GM21515 (cell line): ENCODE data around the gene ZZZ3.
"Not testable (repeated sequence)": the region's sequence is repeated elsewhere in the genome, so short reads cannot be mapped to it uniquely, and the experiment has no call there.

Experiments used
- ATAC-seq: cut with Tn5 transposase; IDR thresholded peaks from one replicate; pipeline ENCODE4 v1.9.1; 2021; ENCODE audit not compliant: unreplicated experiment

Gene ZZZ3

DNA sequence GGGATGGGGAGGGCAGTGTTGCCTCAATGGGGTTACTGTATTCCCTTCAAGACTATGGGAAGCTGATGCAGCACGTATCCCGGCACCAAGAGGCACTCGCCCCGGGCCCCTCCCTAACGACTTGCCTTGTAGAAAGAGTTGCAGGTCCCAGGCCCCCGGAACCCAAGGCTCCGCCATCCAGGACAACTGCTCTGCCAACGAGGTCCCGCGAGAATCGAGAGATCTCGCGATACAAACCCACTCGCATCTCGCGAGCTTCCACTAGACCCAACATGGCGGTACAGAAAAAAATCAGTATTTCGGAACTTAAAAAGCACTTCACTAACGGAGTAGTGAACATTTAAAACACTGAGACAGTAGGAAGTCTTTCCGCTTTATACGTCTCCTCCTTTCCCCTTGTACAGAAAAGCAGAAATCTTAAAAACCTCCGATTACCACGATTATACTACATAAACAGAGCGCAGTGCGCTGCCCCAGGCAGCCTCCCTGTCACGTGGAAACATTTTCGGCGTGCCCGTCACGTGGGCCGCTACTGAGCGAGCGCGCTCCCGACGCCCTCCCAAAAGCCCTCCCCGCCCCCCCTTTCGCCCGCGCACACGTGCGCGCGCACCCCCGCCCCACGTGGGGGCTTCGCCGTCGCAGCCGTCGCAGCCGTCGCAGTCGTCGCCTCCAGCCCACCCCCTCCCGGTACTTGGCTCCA lies at the start of gene ZZZ3:
Gene ZZZ3, minus strand, starts transcription at position 199 of the 700 bp plus-strand sequence. CDS start 49,304 bp downstream, outside the sequence.
- ATAC-seq, result peak; percentile 77

DNA sequence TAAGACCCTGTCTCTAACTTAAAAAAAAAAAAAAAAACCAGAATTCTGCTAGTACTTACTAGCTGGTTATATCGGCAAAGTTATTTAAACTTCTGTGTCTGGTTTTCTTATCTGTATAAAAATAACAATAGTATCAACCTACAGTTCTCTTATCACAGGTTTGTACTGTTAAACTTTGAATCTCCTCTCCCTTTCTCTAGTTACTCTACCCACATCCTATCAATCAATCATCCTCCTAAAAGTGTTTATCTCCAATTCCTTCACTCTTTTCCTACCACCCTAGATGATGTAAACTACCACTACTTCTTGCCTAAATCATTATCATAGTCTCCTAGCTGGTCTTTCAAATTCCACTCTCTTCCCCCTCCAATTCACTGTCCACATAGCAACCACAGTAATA lies 49.6 kb upstream of the ZZZ3 start:
- ATAC-seq, result no peak

DNA sequence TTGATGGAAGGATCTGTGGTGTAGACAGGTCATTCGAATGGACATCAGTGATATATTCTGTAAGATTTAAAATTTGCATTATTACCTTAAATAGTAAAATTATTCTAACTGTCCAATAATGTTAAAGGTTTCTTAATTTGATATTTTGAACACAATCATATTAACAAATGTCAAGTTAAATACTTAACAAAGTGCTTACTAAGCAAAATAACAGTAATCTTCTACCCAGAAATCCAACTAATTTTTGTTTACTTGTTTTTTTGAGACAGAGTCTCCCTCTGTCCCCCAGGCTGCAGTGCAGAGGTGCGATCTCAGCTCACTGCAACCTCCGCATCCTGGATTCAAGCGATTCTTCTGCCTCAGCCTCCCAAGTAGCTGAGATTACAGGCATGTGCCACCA lies 43.2 kb upstream of the ZZZ3 start:
- ATAC-seq, result no peak

DNA sequence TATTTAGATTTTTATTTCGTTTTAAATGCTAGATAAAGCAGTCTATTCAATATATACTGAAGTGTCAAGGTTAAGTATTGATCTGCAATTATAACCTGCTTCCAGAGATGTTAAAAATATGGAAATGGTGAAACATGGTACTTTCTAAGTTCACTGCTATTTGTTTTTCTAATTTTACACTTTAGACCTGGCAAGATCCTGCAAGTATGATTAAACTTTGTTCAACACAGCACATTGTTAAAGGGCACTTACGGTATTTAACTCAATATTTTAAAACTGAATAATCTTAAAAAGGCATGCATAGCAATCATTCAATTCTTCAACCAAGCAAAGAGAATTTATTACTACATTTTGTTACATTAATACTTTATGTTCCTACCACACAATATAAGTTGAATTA lies 35.7 kb upstream of the ZZZ3 start:
- ATAC-seq, result no peak

DNA sequence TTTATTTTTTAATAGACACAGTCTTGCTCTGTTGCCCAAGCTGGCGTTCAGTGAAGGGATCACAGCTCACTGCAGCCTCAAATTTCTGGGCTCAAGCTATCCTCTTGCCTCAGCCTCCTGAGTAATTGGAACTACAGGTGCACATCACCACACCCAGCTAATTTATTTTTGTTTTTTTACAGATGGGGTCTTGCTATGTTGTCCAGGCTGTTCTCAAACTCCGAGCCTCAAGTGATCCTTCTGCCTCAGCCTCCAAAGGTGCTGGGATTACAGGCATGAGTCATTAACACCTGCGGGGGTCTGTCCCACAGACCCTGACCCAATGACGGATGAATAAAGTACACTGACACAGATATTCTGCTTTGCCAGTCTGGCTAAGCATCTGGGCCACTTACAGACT lies 33.6 kb upstream of the ZZZ3 start:
- no peak for ATAC-seq

DNA sequence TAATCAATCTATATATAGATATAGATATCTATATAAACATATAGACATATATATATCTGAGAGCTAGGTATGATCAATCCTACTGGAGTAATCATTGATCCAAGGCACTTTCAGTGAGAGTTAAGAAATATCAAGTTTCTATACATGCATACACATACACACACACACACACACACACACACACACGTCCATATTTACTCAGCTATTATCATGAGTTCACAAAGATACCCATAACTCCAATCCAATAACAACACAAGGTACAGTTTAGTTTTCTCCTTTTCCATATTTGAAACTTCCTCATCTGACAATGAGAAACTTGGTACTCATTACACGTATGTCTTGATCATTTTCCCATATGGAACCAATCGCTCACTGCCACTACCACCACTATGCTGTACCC lies 27.3 kb upstream of the ZZZ3 start:
- no peak for ATAC-seq

DNA sequence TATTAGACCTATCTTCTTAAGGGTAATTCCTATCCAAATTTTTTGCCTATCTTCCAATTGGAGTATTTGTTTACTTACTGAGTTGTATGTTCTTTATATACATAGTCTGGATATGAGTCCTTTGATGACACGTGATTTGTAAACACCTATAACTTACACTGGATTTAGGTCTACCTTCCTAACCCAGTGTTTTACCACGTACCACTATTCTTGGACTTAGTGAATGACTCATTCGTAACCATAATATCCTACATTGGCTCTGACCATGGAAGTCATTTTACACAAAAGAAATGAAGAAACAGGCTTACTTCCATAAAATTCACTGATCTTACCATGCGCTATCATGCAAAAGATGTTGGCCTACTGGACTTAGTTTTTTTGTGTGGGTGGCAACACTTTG lies 23.9 kb upstream of the ZZZ3 start:
- ATAC-seq, result no peak

DNA sequence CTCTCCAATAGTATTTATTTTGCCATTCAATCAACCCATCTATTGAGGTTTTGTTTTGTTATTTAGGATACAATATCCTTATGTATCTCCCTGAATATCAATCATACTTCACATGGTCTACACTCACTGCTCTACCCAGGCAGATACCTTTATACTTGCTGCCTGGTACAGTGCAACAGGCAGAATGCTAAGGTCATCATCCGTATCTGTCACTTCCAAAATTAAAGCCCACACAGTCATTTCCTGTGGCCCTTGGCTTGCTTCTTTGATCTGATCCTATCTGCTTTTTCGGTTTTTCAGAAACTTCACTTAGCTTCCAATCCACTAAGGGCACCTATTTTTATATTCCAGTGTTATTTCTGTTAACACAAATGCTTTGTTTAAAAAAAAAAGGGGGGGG lies 22.3 kb upstream of the ZZZ3 start:
- no peak for ATAC-seq

DNA sequence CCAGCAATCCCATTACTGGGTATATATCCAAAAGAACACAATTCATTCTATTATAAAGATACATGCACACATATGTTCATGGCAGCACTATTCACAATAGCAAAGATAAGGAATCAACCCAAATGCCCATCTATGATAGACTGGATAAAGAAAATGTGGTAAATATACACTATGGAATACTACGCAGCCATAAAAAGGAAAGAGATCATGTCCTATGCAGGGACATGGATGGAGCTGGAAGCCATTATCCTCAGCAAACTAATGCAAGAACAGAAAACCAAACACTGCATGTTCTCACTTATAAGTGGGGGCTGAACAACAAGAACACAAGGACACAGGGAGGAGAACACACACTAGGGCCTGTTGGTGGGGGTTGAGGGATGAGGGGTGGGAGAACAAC lies 17.2 kb upstream of the ZZZ3 start:
- ATAC-seq, result not testable (repeated sequence)

DNA sequence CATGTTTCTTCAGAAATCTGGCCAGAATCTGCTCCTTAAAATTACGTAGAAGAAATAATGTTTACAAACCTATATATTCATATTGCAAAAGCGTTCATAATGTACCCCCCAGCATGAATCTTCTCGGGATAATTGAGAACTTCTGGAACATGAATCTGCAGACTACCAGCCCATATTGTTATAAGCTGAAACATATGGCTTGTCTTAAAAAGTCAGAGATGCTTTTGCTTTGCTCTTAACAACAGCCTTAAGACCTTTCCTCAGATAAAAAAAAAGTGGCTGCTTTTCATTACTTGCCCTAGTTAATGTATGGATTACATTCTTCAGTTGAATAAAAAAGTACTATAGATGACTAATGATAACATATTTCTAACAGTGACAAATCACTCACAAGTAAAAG lies 15.0 kb upstream of the ZZZ3 start:
- ATAC-seq, result no peak

DNA sequence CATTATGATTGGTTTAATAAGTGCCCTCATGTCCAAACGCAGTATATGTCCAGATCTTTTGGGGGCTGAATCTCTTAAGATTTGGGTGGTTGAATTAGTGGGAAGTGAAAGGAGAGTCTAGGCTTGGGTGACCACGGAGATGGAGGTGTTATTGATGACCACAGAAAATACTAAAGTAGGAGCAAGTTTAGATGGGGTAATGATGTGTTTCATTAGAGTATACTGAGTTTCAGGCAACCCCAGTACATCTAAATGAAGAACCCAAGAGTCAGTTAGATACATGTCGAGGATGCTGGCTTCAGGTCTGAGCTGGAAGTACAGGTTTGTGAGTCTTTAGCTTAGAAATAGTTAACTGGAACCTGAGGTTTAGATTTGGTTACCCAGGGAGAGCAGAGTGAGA lies 6.5 kb upstream of the ZZZ3 start:
- ATAC-seq, result no peak

DNA sequence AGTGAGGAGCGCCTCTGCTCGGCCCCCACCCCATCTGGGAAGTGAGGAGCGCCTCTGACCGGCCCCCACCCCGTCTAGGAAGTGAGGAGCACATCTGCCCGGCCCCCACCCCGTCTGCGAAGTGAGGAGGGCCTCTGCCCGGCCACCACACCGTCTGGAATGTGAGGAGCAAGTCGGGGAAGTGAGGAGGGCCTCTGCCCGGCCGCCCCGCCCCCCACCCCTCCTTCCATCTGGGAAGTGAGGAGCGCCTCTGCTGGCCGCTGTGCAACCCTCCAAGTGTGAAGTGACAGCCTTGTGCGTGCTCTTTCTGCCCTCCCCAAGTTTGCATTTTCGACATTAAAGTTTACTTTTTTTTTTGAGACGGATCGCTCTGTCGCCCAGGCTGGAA lies 5.1 kb upstream of the ZZZ3 start:
- no peak for ATAC-seq

DNA sequence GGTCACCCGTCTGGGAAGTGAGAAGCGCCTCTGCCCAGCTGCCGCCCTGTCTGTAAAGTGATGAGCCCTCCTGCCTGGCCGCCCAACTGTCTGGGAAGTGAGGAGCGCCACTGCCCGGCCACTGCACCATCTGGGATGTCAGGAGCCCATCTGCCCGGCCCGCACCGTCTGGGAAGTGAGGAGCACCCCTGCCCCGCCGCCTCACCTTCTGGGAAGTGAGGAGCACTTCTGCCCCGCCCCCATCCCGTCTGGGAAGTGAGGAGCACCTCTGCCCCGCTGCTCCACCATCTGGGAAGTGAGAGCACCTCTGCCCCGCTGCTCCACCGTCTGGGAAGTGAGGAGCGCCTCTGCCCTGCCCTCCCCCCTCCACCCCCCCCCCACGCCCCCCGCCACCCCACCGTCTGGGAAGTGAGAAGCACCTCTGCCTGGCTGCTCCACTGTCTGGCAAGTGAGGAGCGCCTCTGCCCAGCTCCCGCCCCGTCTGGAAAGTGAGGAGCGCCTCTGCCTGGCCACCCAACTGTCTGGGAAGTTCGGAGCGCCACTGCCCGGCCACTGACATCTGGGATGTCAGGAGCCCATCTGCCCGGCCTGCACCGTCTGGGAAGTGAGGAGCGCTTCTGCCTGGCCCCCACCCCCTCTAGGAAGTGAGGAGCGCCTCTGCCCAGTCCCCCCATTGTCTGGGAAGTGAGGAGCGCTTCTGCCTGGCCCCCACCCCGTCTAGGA lies 4.5 kb upstream of the ZZZ3 start:
- ATAC-seq, result no peak

DNA sequence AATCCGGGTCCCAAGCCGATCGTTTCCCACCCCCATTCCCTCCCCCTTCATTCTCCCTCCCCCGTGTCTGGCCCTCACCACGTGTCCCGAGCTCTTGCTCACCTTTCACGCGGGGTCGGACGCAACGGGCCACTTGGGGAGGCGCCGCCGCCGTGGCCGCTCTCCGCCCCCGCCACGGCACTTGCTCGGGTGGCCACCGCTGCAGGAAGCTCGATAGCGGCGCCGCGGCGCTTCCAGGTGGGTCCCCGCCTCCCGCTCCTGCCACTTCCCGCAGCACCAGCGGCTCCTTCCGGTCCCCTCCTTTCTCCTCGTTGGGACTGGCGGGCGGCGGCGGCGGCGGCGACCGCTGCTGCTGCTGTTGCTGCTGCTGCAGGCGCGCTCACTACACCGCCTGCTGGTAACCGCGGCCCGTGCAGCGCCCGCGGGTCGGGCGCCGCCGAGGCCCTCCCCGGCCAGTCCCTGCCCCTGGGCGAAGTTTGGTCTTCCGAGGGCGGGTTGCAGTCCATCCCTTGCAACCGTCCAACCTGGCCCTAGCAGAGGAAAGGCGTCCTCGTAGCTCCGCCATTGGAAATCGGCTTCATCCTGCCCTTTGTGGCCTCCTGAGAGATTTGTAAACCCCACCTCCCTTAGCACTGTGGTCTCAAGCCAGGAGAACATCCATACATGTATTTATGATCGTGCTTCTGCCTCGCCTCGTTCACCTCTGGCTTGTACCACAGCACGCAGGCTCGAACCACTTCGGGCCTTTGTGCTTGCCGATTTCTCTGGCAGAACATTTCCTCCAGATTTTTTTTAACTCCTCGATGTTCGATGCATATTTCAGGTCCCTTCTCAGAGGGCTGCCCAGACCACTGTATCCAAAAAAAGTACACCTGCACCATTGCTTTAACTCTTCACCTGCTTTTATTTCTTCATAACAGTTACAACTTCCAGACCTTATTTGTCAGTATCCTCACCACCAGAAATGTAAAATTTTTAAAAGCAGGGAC lies 996 bp upstream of the ZZZ3 start:
- peak; percentile 78 for ATAC-seq

DNA sequence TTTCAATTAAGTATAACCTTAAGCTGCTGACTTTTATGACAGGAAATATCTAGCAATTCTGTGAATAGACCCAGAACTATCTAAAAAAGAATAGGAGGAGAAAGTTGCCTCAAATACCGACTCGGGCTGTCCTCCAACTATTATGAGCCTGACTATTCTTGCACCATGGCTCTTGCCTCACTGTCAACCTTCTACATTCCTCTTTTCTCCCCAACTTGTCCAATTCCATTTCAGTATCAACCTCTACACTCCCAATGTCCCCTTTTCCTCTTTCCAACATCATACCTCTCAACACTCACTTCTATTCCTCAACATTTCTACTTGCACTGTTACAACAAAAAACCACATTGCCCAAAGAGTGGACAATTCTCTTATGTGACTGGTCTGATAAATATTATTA lies 2.3 kb downstream of the ZZZ3 start:
- ATAC-seq, result no peak

DNA sequence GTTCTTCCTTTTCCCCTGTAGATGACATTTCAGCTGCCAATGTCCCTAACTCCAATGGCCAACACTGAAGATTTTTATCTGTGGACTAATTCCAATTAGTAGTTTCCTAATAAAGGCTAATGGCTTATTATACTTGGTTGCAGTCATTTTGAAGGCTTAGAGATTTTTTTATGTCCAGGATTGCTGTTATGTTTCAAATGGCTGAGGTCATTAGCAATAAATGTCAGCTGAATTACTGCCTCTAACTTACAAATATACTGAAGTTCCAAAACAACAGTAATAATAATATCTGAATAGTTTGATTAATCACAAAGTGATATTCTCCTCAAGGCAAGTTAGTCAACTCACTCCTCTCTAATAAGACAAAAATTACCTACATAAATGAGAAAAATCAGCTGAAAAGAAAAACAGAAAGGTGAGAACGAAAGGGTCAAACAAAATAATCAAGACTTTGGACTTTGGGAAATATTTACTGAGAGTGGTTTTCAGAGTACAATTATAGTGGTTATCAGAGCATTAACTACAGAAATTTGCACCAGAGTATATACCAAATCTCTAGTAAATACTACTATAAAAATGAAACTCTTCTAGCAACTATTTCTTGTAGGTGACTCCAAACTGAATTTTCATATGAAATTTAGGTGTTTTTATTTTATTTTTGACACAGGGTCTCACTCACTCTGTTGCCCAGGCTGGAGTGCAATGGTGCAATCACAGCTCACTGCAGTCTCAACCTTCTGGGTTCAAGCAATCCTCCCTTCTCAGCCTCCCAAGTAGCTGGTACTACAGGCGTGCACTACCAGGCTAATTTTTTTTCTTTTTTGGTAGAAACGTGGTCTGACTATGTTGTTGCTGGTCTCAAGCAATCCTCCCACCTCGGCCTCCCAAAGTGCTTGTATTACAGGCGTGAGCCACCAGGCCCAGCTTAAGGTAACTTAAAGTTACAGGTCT lies 3.5 kb downstream of the ZZZ3 start:
- ATAC-seq, result no peak

DNA sequence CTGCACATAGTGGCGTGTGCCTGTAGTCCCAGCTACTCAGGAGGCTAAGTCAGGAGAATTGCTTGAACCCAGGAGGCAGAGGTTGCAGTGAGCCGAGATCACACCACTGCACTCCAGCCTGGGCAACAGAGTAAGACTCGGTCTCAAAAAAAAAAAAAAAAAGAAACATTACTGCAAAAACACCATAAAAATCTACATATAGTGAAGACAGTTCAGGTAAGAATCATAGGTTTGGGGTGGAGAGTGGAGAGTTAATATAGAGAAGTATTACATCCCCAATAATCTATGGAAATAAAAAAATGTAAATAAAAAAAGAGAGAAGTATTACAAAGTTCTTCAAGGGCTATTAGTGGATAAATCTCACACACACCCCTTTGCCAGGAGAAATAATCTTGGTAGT lies 7.7 kb downstream of the ZZZ3 start:
- ATAC-seq, result not testable (repeated sequence)

DNA sequence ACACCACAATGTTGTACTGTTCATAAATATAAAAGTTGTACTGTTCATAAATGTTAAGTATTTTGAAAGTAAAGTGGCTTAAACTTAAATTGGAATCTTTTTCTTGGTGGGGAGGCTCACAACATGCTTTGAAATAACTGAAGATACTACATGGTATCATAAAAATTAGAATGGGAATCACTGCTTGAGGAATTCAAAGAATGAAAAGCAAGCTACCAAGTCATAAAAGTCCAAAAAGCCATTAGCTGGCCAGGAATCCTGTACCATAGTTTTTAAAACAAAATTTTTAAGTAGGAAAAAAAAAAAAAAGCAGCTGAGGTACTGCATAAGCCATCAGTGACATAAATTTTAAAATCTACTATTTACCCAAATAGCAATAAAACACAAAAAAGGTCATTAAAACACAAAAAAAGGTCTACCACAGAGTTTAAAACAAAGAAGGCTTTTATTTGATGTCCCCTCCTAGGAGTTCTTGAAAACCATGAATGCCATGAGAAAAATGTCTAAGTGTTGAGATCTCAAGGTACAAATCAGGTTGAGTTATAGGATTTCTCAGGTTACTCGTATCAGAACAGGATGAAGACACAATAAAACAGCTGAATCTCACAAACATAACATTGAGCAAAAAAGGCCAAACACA lies 8.6 kb downstream of the ZZZ3 start:
- ATAC-seq, result no peak

DNA sequence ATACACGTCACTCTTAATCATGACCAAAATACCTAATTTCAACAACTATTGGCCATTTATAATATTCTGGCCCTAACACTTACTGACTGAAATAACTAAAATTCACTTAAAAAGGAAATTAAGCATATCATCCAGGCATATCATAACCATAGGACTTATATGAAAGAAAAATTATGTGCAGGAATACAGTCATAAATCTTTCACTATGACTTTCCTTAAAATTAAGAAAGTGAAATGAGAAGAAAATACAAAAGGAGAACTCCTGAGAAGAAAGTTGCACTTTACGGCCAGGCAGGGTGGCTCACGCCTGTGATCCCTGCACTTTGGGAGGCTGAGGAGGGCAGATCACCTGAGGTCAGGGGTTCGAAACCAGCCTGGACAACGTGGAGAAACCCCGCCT lies 9.4 kb downstream of the ZZZ3 start:
- no peak for ATAC-seq

DNA sequence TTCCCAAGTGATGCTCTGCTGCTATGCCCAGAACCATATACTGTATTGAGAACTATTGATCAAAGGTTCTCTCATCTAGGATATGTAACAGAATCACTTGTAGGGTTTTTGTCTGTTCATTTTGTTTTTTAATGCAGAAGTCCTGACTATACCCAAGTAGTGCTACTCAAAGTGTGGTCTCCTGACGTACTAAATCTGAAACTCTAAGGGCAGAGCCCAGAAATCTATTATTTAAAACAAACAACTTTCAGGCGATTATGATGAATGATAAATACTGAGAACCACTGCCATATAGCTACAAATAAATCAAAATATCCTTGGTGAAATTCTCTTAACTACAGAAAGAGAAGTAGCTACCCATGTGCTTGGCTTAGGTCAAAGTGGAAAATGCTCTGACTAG lies 10.1 kb downstream of the ZZZ3 start:
- ATAC-seq, result peak; percentile 49
